Activated CD4-positive, alpha-beta memory T cell treated with anti-CD3 and anti-CD28 coated beads, Interleukin-2, amount 10 ng/mL, durations not matched to agents 7 days and 5 days (primary cell): ENCODE data around the gene IFNLR1. TPM values are rescaled to one million over a fixed set of nuclear protein-coding genes. Genes with fewer than 3 reads are reported as not detected.

ENCODE experiments used
- CTCF ChIA-PET: fragments of 350-600 bp; sonication (Branson Sonifier 250); formaldehyde crosslinking; loops from one replicate; lab custom pipeline; 2021; ENCODE audit warnings: antibody characterized with exemption, inconsistent platforms; lab: Charles Lee
- POLR2A ChIA-PET: fragments of 350-600 bp; sonication (Branson Sonifier 250); formaldehyde crosslinking; loops from one replicate; lab custom pipeline; 2021; ENCODE audit warnings: antibody characterized with exemption; lab: Charles Lee
- DNase-seq: peaks from one replicate; pipeline ENCODE4 v3.0.0-alpha.2; 2020
- H3K27ac Mint-ChIP-seq: one replicate; pipeline ENCODE4 v1.8.0; 2021; ENCODE audit warnings: mild to moderate bottlenecking, mixed read lengths
- H3K27me3 Mint-ChIP-seq: one replicate; pipeline ENCODE4 v1.8.0; 2021; ENCODE audit warnings: mixed read lengths
- H3K36me3 Mint-ChIP-seq: one replicate; pipeline ENCODE4 v1.8.0; 2021; ENCODE audit warnings: low read depth, mixed read lengths
- H3K4me1 Mint-ChIP-seq: one replicate; pipeline ENCODE4 v1.8.0; 2021; ENCODE audit warnings: mixed read lengths
- H3K4me3 Mint-ChIP-seq: one replicate; pipeline ENCODE4 v1.8.0; 2021; ENCODE audit warnings: mild to moderate bottlenecking, mixed read lengths
- H3K9me3 Mint-ChIP-seq: one replicate; pipeline ENCODE4 v1.8.0; 2021; ENCODE audit warnings: mixed read lengths
- total RNA-seq, 2 experiments: library from RNA; stranded (reverse); gene quantifications; one replicate each; pipeline ENCODE4 v1.2.3, GENCODE V29; 2021

The IFNLR1 gene
- total RNA-seq, 2 experiments from 2014 or later = 6.0 to 6.1 TPM

GRCh38 chr1:24202987-24203386 is 15.9 kb upstream of the IFNLR1 start:
- Mint-ChIP-seq H3K9me3 (no peaks in the 10 kb centered on the region), H3K4me3 (no peak overlapping the region), H3K36me3 (no peaks in the 10 kb centered on the region), H3K27me3 (peaks cover 3% of the 10 kb centered on the region), H3K27ac (no peak overlapping the region), H3K4me1 (peaks cover 20% of the 10 kb centered on the region)
- no peak for DNase-seq
- ChIA-PET CTCF (interaction anchor here (0.7 to 7.6 kb wide), 15 partner anchors 10 to 250 kb away, joined by 3 to 441 read pairs (median 9); no protein-coding TSS in a partner anchor), POLR2A (interaction anchor here (1.9 kb wide), 1 partner anchor 189 kb away, joined by 25 read pairs; no protein-coding TSS in a partner anchor)

GRCh38 chr1:24202556-24202955 is 15.5 kb upstream of the IFNLR1 start:
- H3K4me3 Mint-ChIP-seq = no peak overlapping the region
- ChIA-PET POLR2A (interaction anchor here (0.7 to 1.9 kb wide), 3 partner anchors 189 to 214 kb away, joined by 3 to 25 read pairs (median 6); no protein-coding TSS in a partner anchor), CTCF (interaction anchor here (0.9 to 7.6 kb wide), 16 partner anchors 10 to 623 kb away, joined by 3 to 441 read pairs (median 8); partner anchors contain the start of gene IFNLR1)
- no peak for DNase-seq
- H3K4me1 Mint-ChIP-seq = peaks cover 20% of the 10 kb centered on the region
- H3K36me3 Mint-ChIP-seq = no peaks in the 10 kb centered on the region
- no peak overlapping the region for H3K27ac Mint-ChIP-seq
- H3K27me3 Mint-ChIP-seq = peaks cover 6% of the 10 kb centered on the region
- H3K9me3 Mint-ChIP-seq = no peaks in the 10 kb centered on the region

GRCh38 chr1:24201941-24202440 is 14.9 kb upstream of the IFNLR1 start:
- Mint-ChIP-seq H3K4me3 (no peak overlapping the region), H3K27ac (no peak overlapping the region), H3K36me3 (no peaks in the 10 kb centered on the region), H3K9me3 (no peaks in the 10 kb centered on the region), H3K27me3 (peaks cover 6% of the 10 kb centered on the region), H3K4me1 (peaks cover 21% of the 10 kb centered on the region)
- POLR2A ChIA-PET = interaction anchor here (0.7 to 1.9 kb wide), 4 partner anchors 120 to 215 kb away, joined by 3 to 25 read pairs (median 4); no protein-coding TSS in a partner anchor
- CTCF ChIA-PET = interaction anchor here (0.8 to 7.6 kb wide), 26 partner anchors 9 to 624 kb away, joined by 3 to 441 read pairs (median 4); partner anchors contain the start of genes IFNLR1 and NIPAL3
- DNase-seq = peak; percentile 65

- CTCF ChIA-PET = interaction anchor here (0.5 to 7.6 kb wide), 45 partner anchors 9 to 631 kb away, joined by 3 to 441 read pairs (median 4); partner anchors contain the start of genes IFNLR1 and NIPAL3
- DNase-seq = peak; percentile 78
- Mint-ChIP-seq H3K36me3 (no peaks in the 10 kb centered on the region), H3K4me1 (peaks cover 34% of the 10 kb centered on the region), H3K4me3 (no peak overlapping the region), H3K27ac (no peak overlapping the region), H3K9me3 (no peaks in the 10 kb centered on the region), H3K27me3 (peaks cover 6% of the 10 kb centered on the region)
- POLR2A ChIA-PET = interaction anchor here (0.7 to 3.8 kb wide), 6 partner anchors 10 to 442 kb away, joined by 3 to 32 read pairs (median 4); partner anchors contain the start of gene IFNLR1
These were observed 12.3 kb upstream of the IFNLR1 start for GRCh38 chr1:24199291-24199900.

- Mint-ChIP-seq H3K9me3 (no peaks in the 10 kb centered on the region), H3K4me1 (peaks cover 34% of the 10 kb centered on the region), H3K36me3 (no peaks in the 10 kb centered on the region), H3K4me3 (no peak overlapping the region), H3K27me3 (peaks cover 6% of the 10 kb centered on the region), H3K27ac (no peak overlapping the region)
- CTCF ChIA-PET = interaction anchor here (0.5 to 7.6 kb wide), 43 partner anchors 9 to 632 kb away, joined by 3 to 441 read pairs (median 4); partner anchors contain the start of genes IFNLR1 and NIPAL3
- POLR2A ChIA-PET = interaction anchor here (0.7 to 3.8 kb wide), 6 partner anchors 9 to 443 kb away, joined by 3 to 32 read pairs (median 4); partner anchors contain the start of gene IFNLR1
- no peak for DNase-seq
These were observed 11.7 kb upstream of the IFNLR1 start for GRCh38 chr1:24198766-24199165.

GRCh38 chr1:24195874-24196273 is 8.8 kb upstream of the IFNLR1 start:
- CTCF ChIA-PET = interaction anchor here (7.6 kb wide), 1 partner anchor 198 kb away, joined by 441 read pairs; no protein-coding TSS in a partner anchor
- Mint-ChIP-seq H3K4me1 (peaks cover 52% of the 10 kb centered on the region), H3K4me3 (no peak overlapping the region), H3K27me3 (peaks cover 7% of the 10 kb centered on the region), H3K27ac (no peak overlapping the region), H3K9me3 (peaks cover 3% of the 10 kb centered on the region), H3K36me3 (peaks cover 13% of the 10 kb centered on the region)
- POLR2A ChIA-PET = no interaction called here
- no peak for DNase-seq

- peaks cover 3% of the 10 kb centered on the region for H3K9me3 Mint-ChIP-seq
- ChIA-PET POLR2A (no interaction called here), CTCF (interaction anchor here (3.5 to 7.6 kb wide), 2 partner anchors 197 to 199 kb away, joined by 30 to 441 read pairs; no protein-coding TSS in a partner anchor)
- no peak overlapping the region for H3K27ac Mint-ChIP-seq
- no peak for DNase-seq
- peaks cover 57% of the 10 kb centered on the region for H3K4me1 Mint-ChIP-seq
- H3K27me3 Mint-ChIP-seq = peaks cover 7% of the 10 kb centered on the region
- peaks cover 13% of the 10 kb centered on the region for H3K36me3 Mint-ChIP-seq
- no peak overlapping the region for H3K4me3 Mint-ChIP-seq
These were observed 8.0 kb upstream of the IFNLR1 start for GRCh38 chr1:24195136-24195535.

- H3K27me3 Mint-ChIP-seq = peaks cover 6% of the 10 kb centered on the region
- no peak overlapping the region for H3K4me3 Mint-ChIP-seq
- peak overlapping the region; percentile 94 for H3K27ac Mint-ChIP-seq
- CTCF ChIA-PET = interaction anchor here (1.1 to 3.5 kb wide), 4 partner anchors 9 to 199 kb away, joined by 3 to 30 read pairs (median 10); no protein-coding TSS in a partner anchor
- DNase-seq = no peak
- peaks cover 3% of the 10 kb centered on the region for H3K9me3 Mint-ChIP-seq
- peaks cover 13% of the 10 kb centered on the region for H3K36me3 Mint-ChIP-seq
- POLR2A ChIA-PET = interaction anchor here (0.8 to 4.5 kb wide), 5 partner anchors 13 to 552 kb away, joined by 3 to 25 read pairs (median 3); partner anchors contain the start of genes CLIC4 and SRSF10
- H3K4me1 Mint-ChIP-seq = peaks cover 69% of the 10 kb centered on the region
These were observed 6.0 kb upstream of the IFNLR1 start for GRCh38 chr1:24193046-24193445.

- H3K4me3 Mint-ChIP-seq = peak overlapping the region; percentile 30
- peaks cover 1% of the 10 kb centered on the region for H3K27me3 Mint-ChIP-seq
- CTCF ChIA-PET = interaction anchor here (1.2 to 3.5 kb wide), 5 partner anchors 10 to 224 kb away, joined by 3 to 30 read pairs (median 12); partner anchors contain the start of gene NIPAL3
These were observed 4.8 kb upstream of the IFNLR1 start for GRCh38 chr1:24191860-24192259.

GRCh38 chr1:24190983-24191461 is 3.9 kb upstream of the IFNLR1 start:
- peaks cover 16% of the 10 kb centered on the region for H3K36me3 Mint-ChIP-seq
- H3K4me3 Mint-ChIP-seq = no peak overlapping the region
- peaks cover 79% of the 10 kb centered on the region for H3K4me1 Mint-ChIP-seq
- H3K27ac Mint-ChIP-seq = peak overlapping the region; percentile 94
- H3K27me3 Mint-ChIP-seq = peaks cover 4% of the 10 kb centered on the region
- DNase-seq = no peak
- POLR2A ChIA-PET = interaction anchor here (1.0 to 4.5 kb wide), 8 partner anchors 41 to 451 kb away, joined by 3 to 25 read pairs (median 4); partner anchors contain the start of genes NIPAL3 and SRSF10
- peaks cover 3% of the 10 kb centered on the region for H3K9me3 Mint-ChIP-seq
- CTCF ChIA-PET = interaction anchor here (1.2 to 3.3 kb wide), 8 partner anchors 8 to 225 kb away, joined by 3 to 40 read pairs (median 14); partner anchors contain the start of gene NIPAL3

More at GRCh38 chr1:24191860-24192259, 4.8 kb upstream of the IFNLR1 start:
- H3K9me3 Mint-ChIP-seq = peaks cover 3% of the 10 kb centered on the region
- POLR2A ChIA-PET = interaction anchor here (0.6 to 4.5 kb wide), 6 partner anchors 12 to 553 kb away, joined by 3 to 25 read pairs (median 4); partner anchors contain the start of gene CLIC4
- H3K4me1 Mint-ChIP-seq = peaks cover 74% of the 10 kb centered on the region
- peak; percentile 58 for DNase-seq
- peaks cover 13% of the 10 kb centered on the region for H3K36me3 Mint-ChIP-seq
- H3K27ac Mint-ChIP-seq = peak overlapping the region; percentile 94

- POLR2A ChIA-PET = interaction anchor here (0.7 to 4.5 kb wide), 8 partner anchors 9 to 333 kb away, joined by 3 to 25 read pairs (median 5); partner anchors contain the start of gene NIPAL3
- peak; percentile 31 for DNase-seq
- Mint-ChIP-seq H3K4me3 (no peak overlapping the region), H3K36me3 (peaks cover 16% of the 10 kb centered on the region), H3K4me1 (peaks cover 68% of the 10 kb centered on the region), H3K9me3 (peaks cover 3% of the 10 kb centered on the region), H3K27me3 (peaks cover 4% of the 10 kb centered on the region), H3K27ac (peak overlapping the region; percentile 94)
- CTCF ChIA-PET = interaction anchor here (0.6 to 3.3 kb wide), 8 partner anchors 10 to 226 kb away, joined by 3 to 40 read pairs (median 14); partner anchors contain the start of genes GRHL3 and NIPAL3
These were observed 2.4 kb upstream of the IFNLR1 start for GRCh38 chr1:24189528-24189927.

- POLR2A ChIA-PET = interaction anchor here (0.8 to 2.0 kb wide), 5 partner anchors 17 to 230 kb away, joined by 3 to 5 read pairs (median 4); no protein-coding TSS in a partner anchor
- H3K4me3 Mint-ChIP-seq = peak overlapping the region; percentile 79
- H3K27ac Mint-ChIP-seq = no peak overlapping the region
- CTCF ChIA-PET = interaction anchor here (3.3 to 5.3 kb wide), 4 partner anchors 13 to 205 kb away, joined by 8 to 37 read pairs (median 26); no protein-coding TSS in a partner anchor
- no peak for DNase-seq
- peaks cover 3% of the 10 kb centered on the region for H3K9me3 Mint-ChIP-seq
- peaks cover 45% of the 10 kb centered on the region for H3K4me1 Mint-ChIP-seq
- H3K27me3 Mint-ChIP-seq = peaks cover 2% of the 10 kb centered on the region
- peaks cover 10% of the 10 kb centered on the region for H3K36me3 Mint-ChIP-seq
These were observed 437 bp downstream of the IFNLR1 start for GRCh38 chr1:24186711-24186992.
